KOPT-K1 (cell line): ENCODE results near the gene C5orf22.
"Not testable (repeated sequence)": the region's sequence is repeated elsewhere in the genome, so short reads cannot be mapped to it uniquely, and the experiment has no call there.

Experiments used
- H3K27ac ChIP-seq: fragments of 200-600 bp; sonication (generic); 2 replicates; pipeline ENCODE4 v1.5.1; 2016; ENCODE audit warnings: antibody characterized with exemption, mild to moderate bottlenecking, low read depth, low read length; ENCODE audit not compliant: poor library complexity, severe bottlenecking
- H3K36me3 ChIP-seq: fragments of 200-600 bp; sonication (generic); 2 replicates; pipeline ENCODE4 v1.5.1; 2017; ENCODE audit warnings: antibody characterized with exemption, mild to moderate bottlenecking, low read length, moderate library complexity; ENCODE audit not compliant: insufficient read depth
- H3K9me3 ChIP-seq: fragments of 200-600 bp; sonication (generic); 2 replicates; pipeline ENCODE4 v1.5.1; 2017; ENCODE audit warnings: antibody characterized with exemption, low read length, mild to moderate bottlenecking; ENCODE audit not compliant: insufficient read depth, poor library complexity, severe bottlenecking

The C5orf22 gene

GRCh38 chr5:31531543-31531887, 586 bp upstream of the C5orf22 start:
- Histone ChIP-seq H3K36me3 (peaks cover 67% of the 10 kb centered on the region), H3K27ac (peak overlapping the region; percentile 66), H3K9me3 (no peaks in the 10 kb centered on the region)

GRCh38 chr5:31534527-31535046, 2.5 kb downstream of the C5orf22 start:
- H3K27ac ChIP-seq, result no peak overlapping the region
- peaks cover 67% of the 10 kb centered on the region for H3K36me3 ChIP-seq
- no peaks in the 10 kb centered on the region for H3K9me3 ChIP-seq

GRCh38 chr5:31536873-31537272, 4.8 kb downstream of the C5orf22 start:
- H3K9me3 ChIP-seq, result no peaks in the 10 kb centered on the region
- H3K27ac ChIP-seq, result no peak overlapping the region
- peaks cover 82% of the 10 kb centered on the region for H3K36me3 ChIP-seq

GRCh38 chr5:31537349-31537748, 5.2 kb downstream of the C5orf22 start:
- peaks cover 86% of the 10 kb centered on the region for H3K36me3 ChIP-seq

DNA sequence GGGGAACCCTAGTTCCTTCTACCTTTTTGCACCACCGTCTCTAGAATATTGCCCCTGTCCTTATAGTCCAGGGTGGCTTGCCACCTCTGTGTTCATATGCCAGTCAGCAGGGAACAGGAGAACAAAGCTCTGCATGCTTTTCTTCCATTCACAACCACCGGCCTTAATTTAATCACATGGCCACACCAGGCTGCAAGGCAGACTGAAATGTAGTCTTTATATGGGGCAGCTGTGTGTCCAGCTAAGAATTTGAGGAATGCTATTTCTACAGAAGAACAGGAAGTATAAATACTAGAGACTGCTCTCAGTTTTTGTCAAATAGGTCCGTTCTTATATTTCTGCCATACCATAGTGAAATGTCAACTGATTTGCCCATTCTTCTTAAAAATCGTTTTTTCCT, 5.8 kb downstream of the C5orf22 start:
- Histone ChIP-seq H3K36me3 (peaks cover 91% of the 10 kb centered on the region), H3K9me3 (no peaks in the 10 kb centered on the region), H3K27ac (no peak overlapping the region)

More at GRCh38 chr5:31537349-31537748, 5.2 kb downstream of the C5orf22 start:
- H3K9me3 ChIP-seq, result no peaks in the 10 kb centered on the region
- H3K27ac ChIP-seq, result no peak overlapping the region

DNA sequence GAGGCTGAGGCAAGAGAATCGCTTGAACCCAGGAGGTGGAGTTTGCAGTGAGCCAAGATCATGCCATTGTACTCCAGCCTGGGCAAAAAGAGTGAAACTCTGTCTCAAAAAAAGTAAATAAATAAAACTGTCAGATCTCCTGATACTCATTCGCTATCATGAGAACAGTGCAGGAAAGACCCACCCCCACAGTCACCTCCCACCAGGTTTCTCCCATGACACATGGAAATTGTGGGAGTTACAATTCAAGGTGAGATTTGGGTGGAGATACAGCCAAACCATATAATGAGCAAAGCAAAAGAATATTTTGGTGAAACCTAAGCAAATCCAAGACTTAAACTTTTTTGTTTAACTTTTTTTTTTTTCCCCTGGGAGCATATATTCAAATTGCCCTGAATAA, 17.0 kb downstream of the C5orf22 start:
- H3K27ac ChIP-seq, H3K9me3 ChIP-seq: not testable (repeated sequence)
- H3K36me3 ChIP-seq, result peaks cover 90% of the 10 kb centered on the region

- H3K27ac ChIP-seq, result no peak overlapping the region
- peaks cover 87% of the 10 kb centered on the region for H3K36me3 ChIP-seq
- no peaks in the 10 kb centered on the region for H3K9me3 ChIP-seq
Observed at GRCh38 chr5:31551878-31552277, 19.8 kb downstream of the C5orf22 start.

DNA sequence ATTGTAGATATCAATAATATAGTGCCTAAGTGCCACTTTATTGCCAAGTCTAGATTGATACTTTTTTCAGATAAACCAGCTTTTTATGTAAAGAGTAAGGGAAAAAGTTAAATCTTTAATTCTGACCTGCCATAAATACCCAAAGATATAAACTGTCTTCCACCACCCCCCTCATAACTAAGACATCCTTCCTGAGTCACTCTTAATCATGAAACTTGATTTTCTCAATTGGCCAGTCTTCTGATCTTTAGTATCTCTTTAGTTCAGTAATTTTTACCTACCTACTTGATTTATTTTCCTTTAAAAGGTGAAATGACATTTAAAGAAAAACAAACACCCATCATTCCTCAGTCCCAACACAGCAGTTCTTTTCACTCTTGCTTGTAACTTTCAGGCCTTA, 21.8 kb downstream of the C5orf22 start:
- no peak overlapping the region for H3K27ac ChIP-seq
- no peaks in the 10 kb centered on the region for H3K9me3 ChIP-seq
- peaks cover 74% of the 10 kb centered on the region for H3K36me3 ChIP-seq

DNA sequence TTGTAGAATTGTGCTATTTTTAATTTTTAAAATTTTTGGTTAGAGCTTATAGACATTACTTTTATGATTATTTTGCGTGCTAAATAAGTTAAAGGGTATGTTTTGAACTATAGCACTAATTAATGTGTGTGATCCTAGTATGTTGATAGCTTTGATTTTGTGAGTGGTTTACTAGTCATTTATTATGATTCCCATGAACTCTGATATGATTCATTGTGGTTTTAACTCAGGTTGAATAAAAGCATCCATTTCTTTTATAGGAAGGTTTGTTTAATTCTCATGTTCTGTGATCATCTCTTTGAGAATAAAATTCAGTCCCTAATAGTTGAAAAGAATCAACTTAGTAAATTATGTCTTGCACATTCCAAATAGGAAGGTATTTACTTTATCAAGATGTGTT, 22.5 kb downstream of the C5orf22 start:
- Histone ChIP-seq H3K27ac (no peak overlapping the region), H3K9me3 (no peaks in the 10 kb centered on the region), H3K36me3 (peaks cover 68% of the 10 kb centered on the region)

DNA sequence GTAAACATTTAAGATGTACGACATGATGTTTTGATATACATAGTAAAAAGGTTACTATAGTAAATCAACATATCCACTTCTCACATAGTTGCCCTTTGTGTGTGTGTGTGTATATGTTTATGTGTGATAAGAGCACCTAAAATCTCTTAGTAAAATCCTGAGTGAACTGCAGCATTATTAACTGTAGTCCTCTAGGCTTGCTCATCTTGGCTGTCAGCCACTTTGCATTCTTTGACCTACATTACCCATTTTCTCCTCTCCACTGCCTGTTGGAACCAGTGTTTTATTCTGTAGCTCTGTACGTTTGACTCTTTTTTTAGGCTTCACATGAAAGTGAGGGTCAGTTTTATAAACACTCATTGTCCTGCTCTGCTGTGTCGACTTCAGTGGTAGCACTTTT, 24.4 kb downstream of the C5orf22 start:
- no peak overlapping the region for H3K27ac ChIP-seq
- no peaks in the 10 kb centered on the region for H3K9me3 ChIP-seq
- H3K36me3 ChIP-seq, result peaks cover 55% of the 10 kb centered on the region

GRCh38 chr5:31559942-31560341, 27.8 kb downstream of the C5orf22 start:
- Histone ChIP-seq H3K36me3 (peaks cover 21% of the 10 kb centered on the region), H3K27ac (no peak overlapping the region), H3K9me3 (peaks cover 9% of the 10 kb centered on the region)

- Histone ChIP-seq H3K27ac (no peak overlapping the region), H3K9me3 (peaks cover 23% of the 10 kb centered on the region), H3K36me3 (peaks cover 4% of the 10 kb centered on the region; the same call in 1 of the 2 replicates)
Observed at GRCh38 chr5:31561946-31562345, 29.8 kb downstream of the C5orf22 start.

GRCh38 chr5:31563216-31563615, 31.1 kb downstream of the C5orf22 start:
- no peaks in the 10 kb centered on the region for H3K36me3 ChIP-seq
- peaks cover 23% of the 10 kb centered on the region for H3K9me3 ChIP-seq
- no peak overlapping the region for H3K27ac ChIP-seq

- not testable (repeated sequence) for H3K36me3 ChIP-seq, H3K27ac ChIP-seq
- peaks cover 23% of the 10 kb centered on the region for H3K9me3 ChIP-seq
Observed at GRCh38 chr5:31566362-31566761, 34.3 kb downstream of the C5orf22 start.

- Histone ChIP-seq H3K27ac (no peak overlapping the region), H3K9me3 (peaks cover 23% of the 10 kb centered on the region), H3K36me3 (no peaks in the 10 kb centered on the region)
Observed at GRCh38 chr5:31568302-31568835, 36.3 kb downstream of the C5orf22 start.

GRCh38 chr5:31569068-31569467, 37.0 kb downstream of the C5orf22 start:
- H3K36me3 ChIP-seq, result no peaks in the 10 kb centered on the region
- H3K27ac ChIP-seq, result no peak overlapping the region
- H3K9me3 ChIP-seq, result peaks cover 23% of the 10 kb centered on the region
